ENCODE results near the gene MALAT1.

DNA sequence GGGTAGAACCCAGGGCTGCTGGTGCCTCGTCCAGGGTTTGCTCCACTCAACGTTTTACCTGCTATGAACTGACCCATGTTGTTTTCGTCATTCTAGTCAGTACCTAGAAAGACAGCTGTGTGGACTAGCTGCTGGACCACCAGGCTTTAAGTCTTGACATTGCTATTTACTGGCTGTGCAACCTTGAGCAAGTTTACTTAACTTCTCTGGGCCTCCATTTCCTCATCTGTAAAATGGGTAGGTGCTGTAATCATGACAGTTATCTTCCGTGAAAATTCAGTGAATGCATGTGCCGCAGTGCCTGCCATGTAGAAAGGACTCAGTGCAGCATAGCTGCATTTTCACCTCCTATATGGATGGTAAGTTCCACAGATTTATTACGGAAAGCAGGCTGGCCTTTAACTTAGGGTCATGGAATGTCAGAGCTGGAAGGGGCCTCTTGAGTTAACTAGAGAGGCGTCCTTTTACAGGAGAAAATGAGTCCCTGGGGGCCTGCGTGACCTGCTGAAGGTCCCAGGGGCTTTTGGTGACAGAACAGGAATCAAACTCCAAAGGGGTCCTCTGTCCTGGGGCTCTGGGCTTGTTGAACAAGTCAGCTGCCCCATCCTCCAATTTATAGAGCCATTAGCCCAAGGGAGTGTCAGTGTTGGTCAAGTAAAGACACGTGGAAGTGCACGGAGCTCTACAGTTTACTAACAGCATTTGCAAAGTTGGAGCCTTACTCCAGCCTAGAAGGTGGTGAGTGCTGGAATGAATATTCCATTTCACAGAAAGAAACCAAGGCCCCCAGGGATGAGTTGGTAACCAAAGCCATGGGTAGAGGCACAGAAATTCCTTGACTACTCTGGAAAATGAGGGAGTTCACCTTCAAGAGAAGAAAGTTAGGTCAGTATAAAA is 12.0 kb upstream of the MALAT1 start:
- TF ChIP-seq, protein P1, sequence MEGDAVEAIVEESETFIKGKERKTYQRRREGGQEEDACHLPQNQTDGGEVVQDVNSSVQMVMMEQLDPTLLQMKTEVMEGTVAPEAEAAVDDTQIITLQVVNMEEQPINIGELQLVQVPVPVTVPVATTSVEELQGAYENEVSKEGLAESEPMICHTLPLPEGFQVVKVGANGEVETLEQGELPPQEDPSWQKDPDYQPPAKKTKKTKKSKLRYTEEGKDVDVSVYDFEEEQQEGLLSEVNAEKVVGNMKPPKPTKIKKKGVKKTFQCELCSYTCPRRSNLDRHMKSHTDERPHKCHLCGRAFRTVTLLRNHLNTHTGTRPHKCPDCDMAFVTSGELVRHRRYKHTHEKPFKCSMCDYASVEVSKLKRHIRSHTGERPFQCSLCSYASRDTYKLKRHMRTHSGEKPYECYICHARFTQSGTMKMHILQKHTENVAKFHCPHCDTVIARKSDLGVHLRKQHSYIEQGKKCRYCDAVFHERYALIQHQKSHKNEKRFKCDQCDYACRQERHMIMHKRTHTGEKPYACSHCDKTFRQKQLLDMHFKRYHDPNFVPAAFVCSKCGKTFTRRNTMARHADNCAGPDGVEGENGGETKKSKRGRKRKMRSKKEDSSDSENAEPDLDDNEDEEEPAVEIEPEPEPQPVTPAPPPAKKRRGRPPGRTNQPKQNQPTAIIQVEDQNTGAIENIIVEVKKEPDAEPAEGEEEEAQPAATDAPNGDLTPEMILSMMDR (IDR thresholded peaks at IDR 0.05; ENCODE audit: insufficient read depth, low read length, poor library complexity, severe bottlenecking) = no peak
- no peak for TF ChIP-seq EZH2phosphoT487 (conservative IDR thresholded peaks at IDR 0.05; ENCODE audit: low read length)

Data from SU-DHL-6 (cell line).